GM12872 (cell line): Measurements from ENCODE around the gene APOO.

Experiments
- CTCF ChIP-seq: IDR thresholded peaks from 3 replicates; pipeline ENCODE4 v1.5.1; 2011; ENCODE audit warnings: low read depth, mild to moderate bottlenecking, low read length, moderate library complexity; ENCODE audit not compliant: insufficient read depth

The APOO gene

GRCh38 chrX:23888887-23889501 lies 18.7 kb downstream of the APOO start:
- no peak for TF ChIP-seq CTCF

DNA sequence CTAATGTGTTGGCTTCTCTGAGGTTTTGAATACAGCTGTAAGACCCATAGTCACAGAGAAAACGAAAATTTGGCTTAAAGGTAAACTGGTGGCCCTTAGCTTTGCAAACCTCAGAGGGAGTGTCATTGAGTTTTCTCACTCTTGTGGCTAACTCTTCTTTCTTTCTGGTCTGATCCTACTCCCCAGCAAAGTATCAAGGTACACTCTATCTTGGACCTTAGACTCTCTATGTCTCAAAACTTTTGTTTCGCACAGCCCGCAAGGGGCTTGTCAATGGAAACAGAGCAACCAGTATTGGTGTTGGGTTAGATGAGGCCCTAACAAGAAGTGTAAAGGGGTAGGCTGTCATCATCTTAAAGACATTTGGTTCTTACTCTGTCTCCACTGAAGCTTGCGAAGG lies 19.8 kb downstream of the APOO start:
- no peak for TF ChIP-seq CTCF

DNA sequence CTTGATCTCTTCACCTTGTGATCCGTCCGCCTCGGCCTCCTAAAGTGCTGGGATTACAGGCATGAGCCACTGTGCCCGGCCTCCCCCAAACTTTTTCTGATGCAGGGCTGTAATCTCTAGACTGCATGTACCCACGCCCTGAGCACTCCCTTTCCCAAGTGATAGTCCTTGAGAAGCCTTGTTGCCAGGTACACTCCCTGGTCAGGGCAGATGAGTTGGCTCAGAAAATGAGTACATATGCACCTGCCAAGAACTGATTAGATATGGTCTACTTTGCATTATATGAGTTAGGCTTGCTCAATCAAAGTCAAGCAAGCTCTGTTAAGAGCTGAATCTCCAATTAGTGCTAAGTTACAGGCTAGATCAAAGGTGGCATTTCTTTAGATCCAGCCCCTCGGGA lies 20.3 kb downstream of the APOO start:
- no peak for TF ChIP-seq CTCF

DNA sequence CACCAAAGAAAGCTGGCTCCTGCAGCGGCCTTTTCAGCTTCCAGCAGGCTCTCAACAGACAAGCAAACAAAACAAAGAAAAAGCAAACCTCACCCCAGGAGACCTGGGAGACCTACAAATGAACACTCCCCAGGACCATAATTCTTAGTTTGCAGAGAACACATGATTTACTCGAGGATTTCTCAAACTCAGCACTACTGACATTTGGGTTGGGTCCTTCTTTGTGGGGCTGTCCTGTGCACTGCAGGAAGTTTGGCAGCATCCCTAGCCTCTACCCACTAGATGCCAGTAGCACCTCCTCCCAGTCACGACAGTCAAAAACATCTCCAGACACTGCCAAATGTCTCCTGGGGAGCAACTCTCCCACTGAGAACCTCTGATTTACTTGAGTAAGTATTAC lies 21.9 kb downstream of the APOO start:
- TF ChIP-seq CTCF, result no peak

DNA sequence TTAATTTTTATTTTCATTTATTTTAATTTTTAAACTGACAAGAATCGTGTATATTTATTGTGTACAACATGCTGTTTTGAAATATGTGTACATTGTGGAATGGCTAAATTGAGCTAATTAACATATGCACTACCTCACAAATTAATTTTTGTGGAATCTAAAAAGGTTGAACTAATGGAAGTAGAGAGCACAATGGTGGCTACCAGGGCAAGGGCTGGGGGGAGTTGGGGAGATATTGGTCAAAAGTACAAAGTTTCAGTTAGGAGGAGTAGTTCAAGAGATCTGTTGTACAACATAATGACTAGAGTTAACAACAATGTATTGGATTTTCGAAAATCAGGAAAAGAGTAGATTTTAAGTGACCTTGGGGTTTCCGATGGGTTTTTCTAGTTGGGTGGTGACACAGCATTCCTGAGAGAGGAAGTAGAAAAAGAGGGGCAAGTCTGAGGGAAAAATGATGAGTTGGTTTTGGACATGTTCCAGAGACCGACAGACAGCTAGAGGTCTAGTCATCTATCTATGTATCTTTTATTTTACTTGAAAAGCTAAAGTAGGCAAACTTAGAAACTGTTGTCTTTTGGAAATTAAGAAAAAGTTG lies 23.2 kb downstream of the APOO start:
- TF ChIP-seq CTCF, result no peak

- no peak for TF ChIP-seq CTCF
Observed at GRCh38 chrX:23883737-23884354, 23.9 kb downstream of the APOO start.

DNA sequence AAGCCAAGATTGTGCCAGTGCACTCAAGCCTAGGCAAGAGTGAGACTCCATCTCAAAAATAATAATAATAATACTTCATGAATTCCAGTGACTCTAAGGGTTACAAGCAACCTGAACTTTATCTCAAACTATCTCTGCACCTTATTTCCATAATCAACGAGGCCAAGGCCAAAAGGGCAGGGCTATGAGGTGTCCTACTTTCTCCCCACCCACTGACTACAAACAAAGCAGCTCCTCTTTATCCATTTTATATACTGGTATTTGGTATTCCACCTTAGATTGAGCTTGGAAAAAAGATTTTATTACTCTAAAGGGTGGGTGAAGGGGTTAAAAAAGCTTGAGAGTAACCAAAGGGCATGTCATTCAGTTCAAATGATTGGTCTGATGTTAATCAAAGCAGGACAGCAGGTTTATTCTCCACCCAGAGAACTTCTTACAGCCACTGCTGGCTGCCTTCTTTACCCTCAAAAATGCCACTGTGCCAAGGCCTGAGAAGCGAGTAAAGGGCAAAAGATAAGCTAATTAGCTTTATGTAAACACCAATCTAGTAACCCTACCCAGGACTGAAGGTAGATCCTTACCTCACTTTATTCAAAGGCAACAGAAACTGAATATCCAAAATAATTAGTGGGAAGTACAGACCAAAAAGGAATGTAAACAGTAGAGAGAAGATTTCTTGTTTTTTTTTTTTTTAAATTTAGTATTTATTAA lies 28.2 kb downstream of the APOO start:
- no peak for TF ChIP-seq CTCF
